SK-N-SH (cell line): Measurements from ENCODE around the gene FOXG1. TPM values are rescaled to one million over a fixed set of nuclear protein-coding genes. Genes with fewer than 3 reads are reported as not detected.

Experiments used
- CTCF ChIA-PET: fragments of 300-600, 350-600 bp; formaldehyde crosslinking; extraction: SDS; loops from one replicate; lab custom pipeline; 2021; lab: Yijun Ruan, JAX
- POLR2A ChIA-PET: fragments of 350-600 bp; sonication (Branson Sonifier 250); formaldehyde crosslinking; extraction: SDS; loops from one replicate; lab custom pipeline; 2020; ENCODE audit warnings: antibody characterized with exemption, inconsistent platforms; lab: Yijun Ruan, JAX
- DNase-seq: peaks from one replicate; pipeline ENCODE4 v3.0.0; 2012
- H2AFZ ChIP-seq: fragments of 200-600 bp; sonication (generic); 2 replicates; pipeline ENCODE4 v1.8.1; 2016; ENCODE audit warnings: antibody characterized with exemption, mild to moderate bottlenecking, low read depth
- H3F3A ChIP-seq: fragments of 200-600 bp; sonication (generic); replicated peaks from 2 replicates; pipeline ENCODE3; 2016; ENCODE audit warnings: antibody characterized with exemption, mild to moderate bottlenecking; ENCODE audit not compliant: insufficient read depth
- H3K27ac ChIP-seq, 2 experiments: fragments of 200-500 bp in 1 of 2; fragments of 200-600 bp in 1 of 2; sonication (Bioruptor generic) in 1 of 2; sonication (generic), shearing (Covaris generic) in 1 of 2; 2 replicates each; pipeline versions ENCODE4 v1.5.1 to v1.6.1; 2014 to 2016; ENCODE audit warnings: low read depth in 2 of 2, inconsistent platforms in 1 of 2, low read length in 1 of 2, mild to moderate bottlenecking in 1 of 2, mixed read lengths in 1 of 2
- H3K27me3 ChIP-seq: fragments of 200-600 bp; sonication (generic), shearing (Covaris generic); 2 replicates; pipeline ENCODE4 v1.6.1; 2016; ENCODE audit warnings: mixed run types; ENCODE audit not compliant: insufficient read depth
- H3K36me3 ChIP-seq, 2 experiments: fragments of 200-500 bp in 1 of 2; fragments of 200-600 bp in 1 of 2; sonication (Bioruptor generic) in 1 of 2; sonication (generic) in 1 of 2; replicated peaks in 1 of 2; 2 replicates each; pipeline versions ENCODE3 to v1.5.1; 2014 to 2016; ENCODE audit warnings: low read length in 1 of 2, mild to moderate bottlenecking in 1 of 2; ENCODE audit not compliant: insufficient read depth in 2 of 2, control insufficient read depth in 1 of 2
- H3K4me1 ChIP-seq, 2 experiments: fragments of 200-500 bp in 1 of 2; fragments of 200-600 bp in 1 of 2; sonication (Bioruptor generic) in 1 of 2; sonication (generic), shearing (Covaris generic) in 1 of 2; 2 replicates each; pipeline versions ENCODE4 v1.5.1 to v1.6.1; 2014 to 2016; ENCODE audit warnings: low read depth in 1 of 2, low read length in 1 of 2, mixed run types in 1 of 2; ENCODE audit not compliant: insufficient read depth in 2 of 2, control insufficient read depth in 1 of 2
- H3K4me2 ChIP-seq: fragments of 200-600 bp; sonication (generic), shearing (Covaris generic); 2 replicates; pipeline ENCODE4 v1.6.1; 2017; ENCODE audit warnings: mixed run types
- H3K4me3 ChIP-seq, 2 experiments: fragments of 200-500 bp in 1 of 2; fragments of 200-600 bp in 1 of 2; sonication (Bioruptor generic) in 1 of 2; sonication (generic), shearing (Covaris generic) in 1 of 2; 2 replicates each; pipeline versions ENCODE4 v1.5.1 to v1.8.1; 2014 to 2016; ENCODE audit warnings: low read depth in 2 of 2, inconsistent platforms in 1 of 2, low read length in 1 of 2, mild to moderate bottlenecking in 1 of 2, mixed read lengths in 1 of 2, moderate library complexity in 1 of 2
- H3K79me2 ChIP-seq: fragments of 200-600 bp; sonication (generic); 2 replicates; pipeline ENCODE4 v1.8.1; 2017; ENCODE audit warnings: mild to moderate bottlenecking; ENCODE audit not compliant: insufficient read depth
- H3K9ac ChIP-seq: fragments of 200-600 bp; sonication (generic); 2 replicates; pipeline ENCODE4 v1.6.1; 2017; ENCODE audit warnings: mixed run types
- H3K9me2 ChIP-seq: fragments of 200-600 bp; sonication (generic); 2 replicates; pipeline ENCODE4 v1.6.1; 2017; ENCODE audit warnings: mixed run types
- H3K9me3 ChIP-seq: fragments of 200-600 bp; sonication (generic); 2 replicates; pipeline ENCODE4 v1.6.1; 2017; ENCODE audit warnings: mixed run types, mild to moderate bottlenecking, moderate library complexity
- H4K20me1 ChIP-seq: fragments of 200-600 bp; sonication (generic); 2 replicates; pipeline ENCODE4 v1.6.1; 2017; ENCODE audit warnings: mild to moderate bottlenecking, mixed run types; ENCODE audit not compliant: insufficient read depth
- CHD2 ChIP-seq: fragments of 150-350 bp; IDR thresholded peaks from 2 replicates; pipeline ENCODE4 v1.6.1; 2018; ENCODE audit warnings: low read length; ENCODE audit not compliant: partially characterized antibody
- CTCF ChIP-seq: fragments of 200-600 bp; sonication (generic); IDR thresholded peaks from 2 replicates; pipeline ENCODE4 v1.6.1; 2017; ENCODE audit warnings: antibody characterized with exemption, mild to moderate bottlenecking, moderate library complexity
- EZH2phosphoT487 ChIP-seq: fragments of 200-600 bp; sonication (generic); IDR thresholded peaks from 2 replicates; pipeline ENCODE4 v1.6.1; 2017; ENCODE audit warnings: low read depth, mixed run types, mild to moderate bottlenecking, antibody characterized with exemption, moderate library complexity, borderline replicate concordance
- FOSL2 ChIP-seq: IDR thresholded peaks from 2 replicates; pipeline ENCODE4 v1.4.0; 2012; ENCODE audit warnings: low read depth, mild to moderate bottlenecking, moderate library complexity, borderline replicate concordance
- FOXJ3 ChIP-seq: sonication (generic); formaldehyde crosslinking; IDR thresholded peaks from 2 replicates; pipeline ENCODE4 v1.5.1; 2020; ENCODE audit warnings: mild to moderate bottlenecking, missing genetic modification reagents
- GABPA ChIP-seq: IDR thresholded peaks from 2 replicates; pipeline ENCODE4 v1.4.0; 2012; ENCODE audit warnings: low read depth, mild to moderate bottlenecking
- MEF2A ChIP-seq: IDR thresholded peaks from 2 replicates; pipeline ENCODE4 v1.4.0; 2012; ENCODE audit warnings: low read depth, borderline replicate concordance
- MXI1 ChIP-seq: IDR thresholded peaks from 2 replicates; pipeline ENCODE4 v1.6.1; 2012; ENCODE audit warnings: mild to moderate bottlenecking, low read depth, low read length, improper control_type of control experiment
- NFIC ChIP-seq: IDR thresholded peaks from 2 replicates; pipeline ENCODE4 v1.4.0; 2012; ENCODE audit warnings: borderline replicate concordance
- NRF1 ChIP-seq: IDR thresholded peaks from 2 replicates; pipeline ENCODE4 v1.6.1; 2012; ENCODE audit warnings: low read depth, mild to moderate bottlenecking, low read length
- PBX3 ChIP-seq: IDR thresholded peaks from 2 replicates; pipeline ENCODE4; 2012
- POLR2AphosphoS5 ChIP-seq: IDR thresholded peaks from 2 replicates; pipeline ENCODE4 v1.6.1; 2012; ENCODE audit warnings: low read depth, low read length
- RCOR1 ChIP-seq: fragments of 150-350 bp; IDR thresholded peaks from 2 replicates; pipeline ENCODE4 v1.6.1; 2017; ENCODE audit warnings: antibody characterized with exemption, low read length
- RFX5 ChIP-seq: IDR thresholded peaks from 2 replicates; pipeline ENCODE4 v1.6.1; 2012; ENCODE audit warnings: mild to moderate bottlenecking, improper control_type of control experiment, low read length
- RXRA ChIP-seq: IDR thresholded peaks from 2 replicates; pipeline ENCODE4 v1.4.0; 2012; ENCODE audit warnings: low read depth, mild to moderate bottlenecking, borderline replicate concordance
- TCF12 ChIP-seq: IDR thresholded peaks from 2 replicates; pipeline ENCODE4 v1.4.0; 2012
- TEAD4 ChIP-seq: IDR thresholded peaks from 2 replicates; pipeline ENCODE4 v1.4.0; 2012; ENCODE audit warnings: mild to moderate bottlenecking, borderline replicate concordance; ENCODE audit not compliant: insufficient read depth
- USF2 ChIP-seq: fragments of 150-350 bp; IDR thresholded peaks from 2 replicates; pipeline ENCODE4 v1.6.1; 2017; ENCODE audit warnings: antibody characterized with exemption, low read length, low read depth, borderline replicate concordance
- WGBS: methylation state at CpG from one replicate; pipeline ENCODE4 v1.1.6; 2017; ENCODE audit warnings: low lambda C conversion rate; 5-methylcytosine and 5-hydroxymethylcytosine counted together
- polyA plus RNA-seq, 3 experiments: library from polyadenylated mRNA; depleted of rRNA; stranded (reverse); fragments of >200 nt; gene quantifications; 2 replicates each; pipeline ENCODE4 v1.2.3, GENCODE V29; 2012
- TF ChIP-seq, protein P1 (sequence below): IDR thresholded peaks from 2 replicates; pipeline ENCODE4 v1.4.0; 2012; ENCODE audit warnings: low read depth, borderline replicate concordance

Gene FOXG1
- polyA plus RNA-seq, 1 of the 3 experiments (the other 2 are of a cell fraction), result not detected

GRCh38 chr14:28757786-28758185, 8.8 kb upstream of the FOXG1 start (continued):
- TF ChIP-seq NRF1, result no peak
- TF ChIP-seq MEF2A, result no peak
- no peak for TF ChIP-seq RCOR1
- TF ChIP-seq CTCF, result no peak
- no peak for TF ChIP-seq FOXJ3 (CRISPR knock-in tag)
- no peak for TF ChIP-seq PBX3
- no peak for TF ChIP-seq RXRA
- TF ChIP-seq, protein P1, sequence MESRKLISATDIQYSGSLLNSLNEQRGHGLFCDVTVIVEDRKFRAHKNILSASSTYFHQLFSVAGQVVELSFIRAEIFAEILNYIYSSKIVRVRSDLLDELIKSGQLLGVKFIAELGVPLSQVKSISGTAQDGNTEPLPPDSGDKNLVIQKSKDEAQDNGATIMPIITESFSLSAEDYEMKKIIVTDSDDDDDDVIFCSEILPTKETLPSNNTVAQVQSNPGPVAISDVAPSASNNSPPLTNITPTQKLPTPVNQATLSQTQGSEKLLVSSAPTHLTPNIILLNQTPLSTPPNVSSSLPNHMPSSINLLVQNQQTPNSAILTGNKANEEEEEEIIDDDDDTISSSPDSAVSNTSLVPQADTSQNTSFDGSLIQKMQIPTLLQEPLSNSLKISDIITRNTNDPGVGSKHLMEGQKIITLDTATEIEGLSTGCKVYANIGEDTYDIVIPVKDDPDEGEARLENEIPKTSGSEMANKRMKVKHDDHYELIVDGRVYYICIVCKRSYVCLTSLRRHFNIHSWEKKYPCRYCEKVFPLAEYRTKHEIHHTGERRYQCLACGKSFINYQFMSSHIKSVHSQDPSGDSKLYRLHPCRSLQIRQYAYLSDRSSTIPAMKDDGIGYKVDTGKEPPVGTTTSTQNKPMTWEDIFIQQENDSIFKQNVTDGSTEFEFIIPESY, result no peak
- no peak for TF ChIP-seq CHD2
- TF ChIP-seq, all 33 proteins: peak for 0

- Histone ChIP-seq H3K27me3 (peaks cover 86% of the 10 kb centered on the region), H3K27ac (no peak overlapping the region), H3K4me2 (no peak overlapping the region), H4K20me1 (no peaks in the 10 kb centered on the region), H2AFZ (no peak overlapping the region), H3K4me3 (no peak overlapping the region), H3K36me3 (no peaks in the 10 kb centered on the region), H3K9me3 (no peaks in the 10 kb centered on the region), H3K79me2 (no peaks in the 10 kb centered on the region), H3K9me2 (no peaks in the 10 kb centered on the region), H3F3A (peaks cover 4% of the 10 kb centered on the region), H3K4me1 (no peaks in the 10 kb centered on the region; a peak in 1 of 4 replicates), H3K9ac (no peak overlapping the region)
- 6% methylated on average over 12 of the region's 12 CpGs for WGBS
- POLR2A ChIA-PET, result no interaction called here
- DNase-seq, result no peak
- CTCF ChIA-PET, result interaction anchor here (1.0 to 2.8 kb wide), 5 partner anchors 7 to 1456 kb away, joined by 3 to 15 read pairs (median 3); partner anchors contain the start of gene FOXG1
- TF ChIP-seq RFX5 (no peak), GABPA (no peak), EZH2phosphoT487 (no peak), NFIC (no peak), MEF2A (no peak), FOSL2 (no peak), RCOR1 (no peak), MXI1 (no peak), RXRA (no peak), FOXJ3 (CRISPR knock-in tag) (no peak), POLR2AphosphoS5 (no peak), TCF12 (no peak), USF2 (no peak), NRF1 (no peak), CTCF (no peak), TEAD4 (no peak)
- TF ChIP-seq, protein P1, result no peak
These were observed 8.2 kb upstream of the FOXG1 start for GRCh38 chr14:28758253-28758884.
